Measurements from ENCODE around the gene GIT2. TPM values are rescaled to one million over a fixed set of nuclear protein-coding genes. Genes with fewer than 3 reads are reported as not detected.

GIT2 gene
- total and polyA plus RNA-seq, 2 of the 13 experiments (the other 11 are each of a cell fraction or from before 2014, with no cell fraction given), result 18.4 to 19.8 TPM

- no peak for TF ChIP-seq ISL2 (CRISPR knock-in tag; IDR thresholded peaks at IDR 0.05)
Observed at GRCh38 chr12:109989380-109989779, 6.8 kb downstream of the GIT2 start (continued).

GRCh38 chr12:109988903-109989302, 7.3 kb downstream of the GIT2 start:
- peaks cover 23% of the 10 kb centered on the region for H3K4me1 ChIP-seq (ENCODE audit: insufficient read depth, low read length)
- peaks cover 17% of the 10 kb centered on the region for H3K79me2 ChIP-seq (ENCODE audit: insufficient read depth, low read length)
- no peak overlapping the region for H3K9ac ChIP-seq (ENCODE audit: insufficient read depth, low read depth, low read length)
- FAIRE-seq (no peak), DNase-seq (ENCODE audit: low spot score) (no peak), ATAC-seq (no peak)
- H3K27ac ChIP-seq (ENCODE audit: extremely low read length, insufficient read depth, low read length), result no peak overlapping the region
- H4K20me1 ChIP-seq (ENCODE audit: insufficient read depth, low read length), result no peaks in the 10 kb centered on the region
- no TSS peak for BruUV-seq (replicated peaks)
- H3K4me3 ChIP-seq (replicated peaks in 1 of 3; ENCODE audit: insufficient read depth in 1 of 3, low read depth in 2 of 3, low read length in 3 of 3), result no peak overlapping the region
- no peaks in the 10 kb centered on the region for H3K27me3 ChIP-seq (ENCODE audit: control insufficient read depth in 1 of 2, insufficient read depth in 2 of 2, low read length in 2 of 2)
- CTCF ChIA-PET (ENCODE audit: low intra/inter-chr PET ratio, low total read pairs), result no interaction called here
- H2AFZ ChIP-seq (ENCODE audit: low read length), result no peak overlapping the region
- in situ Hi-C loops (cut with HindIII; ENCODE audit: extremely low pct_ligation_motif_present, low pct_unique_long_range_greater_than_20kb), result no loop called here
- intact Hi-C loops (cut with micrococcal nuclease; ENCODE audit: unreplicated experiment), result no loop called here
- no peaks in the 10 kb centered on the region for H3K9me3 ChIP-seq (ENCODE audit: low read length)
- no peak for TF ChIP-seq ZNF354B (CRISPR knock-in tag; IDR thresholded peaks at IDR 0.05)
- TF ChIP-seq NR2F1 (CRISPR knock-in tag; IDR thresholded peaks at IDR 0.05), result no peak
- no peak for TF ChIP-seq ZNF556 (CRISPR knock-in tag; IDR thresholded peaks at IDR 0.05; ENCODE audit: borderline replicate concordance)
- no peak for TF ChIP-seq TARDBP (CRISPR knock-in tag; IDR thresholded peaks at IDR 0.05)
- TF ChIP-seq ZNF3 (CRISPR knock-in tag; IDR thresholded peaks at IDR 0.05), result no peak
- TF ChIP-seq KAT7 (CRISPR knock-in tag; IDR thresholded peaks at IDR 0.05; ENCODE audit: borderline replicate concordance), result no peak
- TF ChIP-seq TIGD3 (CRISPR knock-in tag; IDR thresholded peaks at IDR 0.05; ENCODE audit: borderline replicate concordance), result no peak
- no peak for TF ChIP-seq ZNF207 (IDR thresholded peaks at IDR 0.05; ENCODE audit: borderline replicate concordance)
- TF ChIP-seq KDM3A (CRISPR knock-in tag; IDR thresholded peaks at IDR 0.05; ENCODE audit: low read depth), result no peak
- TF ChIP-seq ZNF350 (CRISPR knock-in tag; IDR thresholded peaks at IDR 0.05; ENCODE audit: borderline replicate concordance, low read depth), result no peak
- no peak for TF ChIP-seq LCORL (IDR thresholded peaks at IDR 0.05)
- TF ChIP-seq LCORL (CRISPR knock-in tag; IDR thresholded peaks at IDR 0.05), result no peak
- no peak for TF ChIP-seq ZFP41 (CRISPR knock-in tag; IDR thresholded peaks at IDR 0.05; ENCODE audit: borderline replicate concordance)
- TF ChIP-seq BATF2 (CRISPR knock-in tag; IDR thresholded peaks at IDR 0.05), result no peak
- TF ChIP-seq RFXAP (CRISPR knock-in tag; IDR thresholded peaks at IDR 0.05; ENCODE audit: borderline replicate concordance), result no peak
- no peak for TF ChIP-seq JUND (CRISPR knock-in tag; IDR thresholded peaks at IDR 0.05)
- no peak for TF ChIP-seq MTA3 (CRISPR knock-in tag; IDR thresholded peaks at IDR 0.05)
- WGBS (ENCODE audit: low lambda C conversion rate), result 96% methylated on average over 8 of the region's 8 CpGs
- H3K36me3 ChIP-seq (replicated peaks in 1 of 2; ENCODE audit: control insufficient read depth in 1 of 2, insufficient read depth in 2 of 2, low read length in 2 of 2), result peaks cover 17 to 48% of the 10 kb centered on the region in 2 experiments
- POLR2A ChIA-PET, result no interaction called here
- no peak overlapping the region for H3K4me2 ChIP-seq (ENCODE audit: low read depth, low read length)

Data from HepG2 (cell line).